Uterus (tissue), 4 donors: ENCODE results near the gene MAGI3. TPM values are rescaled to one million over a fixed set of nuclear protein-coding genes. Genes with fewer than 3 reads are reported as not detected.
"Not testable (repeated sequence)": the region's sequence is repeated elsewhere in the genome, so short reads cannot be mapped to it uniquely, and the experiment has no call there.

Source experiments
- DNase-seq, 2 donors: peaks; one replicate each; pipeline ENCODE4 v3.0.0-alpha.2; 2019 to 2020
- H3K27ac ChIP-seq, 2 donors: fragments of 200-600 bp; sonication (generic); 1 replicate in 1 of 2; 2 replicates in 1 of 2; pipeline ENCODE4 v1.5.1; 2016 to 2018
- H3K27me3 ChIP-seq, 2 donors: fragments of 200-600 bp; sonication (generic); one replicate each; pipeline ENCODE4 v1.5.1; 2018 to 2019; ENCODE audit warnings: control low read depth in 1 of 2
- H3K36me3 ChIP-seq, 2 donors: fragments of 200-600 bp; sonication (generic); one replicate each; pipeline ENCODE4 v1.5.1; 2019; ENCODE audit warnings: control low read depth in 1 of 2
- H3K4me1 ChIP-seq, 2 donors: fragments of 200-600 bp; sonication (generic); one replicate each; pipeline ENCODE4 v1.5.1; 2018 to 2019; ENCODE audit warnings: control low read depth in 1 of 2
- H3K4me3 ChIP-seq, 2 donors: fragments of 200-600 bp; sonication (generic); 1 replicate in 1 of 2; 2 replicates in 1 of 2; pipeline ENCODE4 v1.5.1; 2018 to 2019; ENCODE audit warnings: mild to moderate bottlenecking in 1 of 2
- H3K9me3 ChIP-seq, 2 donors: fragments of 200-600 bp; sonication (generic); one replicate each; pipeline ENCODE4 v1.5.1; 2019; ENCODE audit warnings: control low read depth in 1 of 2
- POLR2A ChIP-seq, 2 donors: fragments of 450-650 bp; IDR thresholded peaks; one replicate each; pipeline ENCODE4 v1.6.1; 2016; ENCODE audit warnings: antibody characterized with exemption in 2 of 2, mild to moderate bottlenecking in 1 of 2, moderate library complexity in 1 of 2
- intact Hi-C: fragments of 100-400 bp; cut with DNase I; formaldehyde crosslinking; loops from one replicate; pipeline ENCODE4 v1.15.1; 2023; ENCODE audit warnings: low total_unique reads
- total RNA-seq, 4 donors: library from RNA; depleted of rRNA in 3 of 4; stranded (reverse); fragments of >200 nt in 3 of 4; gene quantifications; one replicate each; pipeline versions ENCODE4 v1.1.0 to v1.2.4, GENCODE V29; 2014 to 2023
- TF ChIP-seq, protein P1 (sequence below), 4 experiments: fragments of 200-600 bp in 2 of 4; fragments of 450-650 bp in 2 of 4; sonication (generic) in 2 of 4; IDR thresholded peaks; one replicate each; pipeline ENCODE4 v1.5.1; 2016 to 2019; ENCODE audit warnings: antibody characterized with exemption in 4 of 4, mild to moderate bottlenecking in 2 of 4, moderate library complexity in 1 of 4
- donor health status: DM: yes; HTN: yes; CAD: no.

The MAGI3 gene
- total RNA-seq, 4 donors from 2014 or later: 12.4 to 37.5 (median 26.4) TPM

DNA sequence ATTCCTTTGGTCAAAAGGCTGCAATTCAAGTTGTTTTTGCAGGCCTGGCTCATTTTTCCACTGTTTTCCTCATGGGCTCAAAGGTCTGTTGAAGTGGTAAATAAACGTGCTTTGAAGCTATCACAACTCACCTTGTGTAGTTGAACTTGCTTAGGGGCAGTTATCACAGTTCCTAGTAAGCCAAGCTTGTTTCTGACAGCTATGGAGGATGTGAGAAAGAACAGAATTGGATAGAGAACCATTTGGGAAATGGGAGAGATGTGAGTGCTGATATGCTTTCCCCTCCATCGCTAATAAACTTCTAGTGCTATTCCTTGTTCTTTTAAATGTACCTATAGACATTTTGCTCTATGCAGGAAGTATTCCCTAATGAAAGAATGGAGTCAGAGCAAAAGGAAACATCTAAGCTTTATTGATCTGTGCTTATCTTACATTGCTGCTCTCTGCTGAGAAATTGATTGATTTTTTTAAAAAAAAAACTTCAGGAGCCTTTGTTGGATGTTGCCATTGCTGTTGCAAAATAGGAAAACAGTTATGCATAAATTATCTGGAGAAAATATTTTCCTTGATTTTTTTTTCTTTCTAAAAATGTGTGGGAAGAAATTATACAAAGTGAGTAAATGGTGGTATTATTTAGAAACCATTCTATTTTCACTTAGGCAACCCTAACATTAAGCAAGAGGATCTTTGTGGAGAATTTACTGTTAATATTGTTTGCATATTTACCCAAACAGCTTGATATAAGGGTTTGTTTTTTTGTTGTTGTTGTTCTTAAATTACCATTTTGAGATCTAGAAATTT is 118.2 kb downstream of the MAGI3 start:
- Histone ChIP-seq H3K4me3 (no peak overlapping the region), H3K9me3 (peaks cover 0 to 12% of the 10 kb centered on the region in 2 donors), H3K27me3 (no peaks in the 10 kb centered on the region), H3K36me3 (no peaks in the 10 kb centered on the region), H3K27ac (no peak overlapping the region), H3K4me1 (no peaks in the 10 kb centered on the region)
- TF ChIP-seq, protein P1, sequence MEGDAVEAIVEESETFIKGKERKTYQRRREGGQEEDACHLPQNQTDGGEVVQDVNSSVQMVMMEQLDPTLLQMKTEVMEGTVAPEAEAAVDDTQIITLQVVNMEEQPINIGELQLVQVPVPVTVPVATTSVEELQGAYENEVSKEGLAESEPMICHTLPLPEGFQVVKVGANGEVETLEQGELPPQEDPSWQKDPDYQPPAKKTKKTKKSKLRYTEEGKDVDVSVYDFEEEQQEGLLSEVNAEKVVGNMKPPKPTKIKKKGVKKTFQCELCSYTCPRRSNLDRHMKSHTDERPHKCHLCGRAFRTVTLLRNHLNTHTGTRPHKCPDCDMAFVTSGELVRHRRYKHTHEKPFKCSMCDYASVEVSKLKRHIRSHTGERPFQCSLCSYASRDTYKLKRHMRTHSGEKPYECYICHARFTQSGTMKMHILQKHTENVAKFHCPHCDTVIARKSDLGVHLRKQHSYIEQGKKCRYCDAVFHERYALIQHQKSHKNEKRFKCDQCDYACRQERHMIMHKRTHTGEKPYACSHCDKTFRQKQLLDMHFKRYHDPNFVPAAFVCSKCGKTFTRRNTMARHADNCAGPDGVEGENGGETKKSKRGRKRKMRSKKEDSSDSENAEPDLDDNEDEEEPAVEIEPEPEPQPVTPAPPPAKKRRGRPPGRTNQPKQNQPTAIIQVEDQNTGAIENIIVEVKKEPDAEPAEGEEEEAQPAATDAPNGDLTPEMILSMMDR (IDR thresholded peaks at IDR 0.05): no peak
- TF ChIP-seq POLR2A (IDR thresholded peaks at IDR 0.05): no peak
- DNase-seq: no peak
- intact Hi-C loops: no loop called here

DNA sequence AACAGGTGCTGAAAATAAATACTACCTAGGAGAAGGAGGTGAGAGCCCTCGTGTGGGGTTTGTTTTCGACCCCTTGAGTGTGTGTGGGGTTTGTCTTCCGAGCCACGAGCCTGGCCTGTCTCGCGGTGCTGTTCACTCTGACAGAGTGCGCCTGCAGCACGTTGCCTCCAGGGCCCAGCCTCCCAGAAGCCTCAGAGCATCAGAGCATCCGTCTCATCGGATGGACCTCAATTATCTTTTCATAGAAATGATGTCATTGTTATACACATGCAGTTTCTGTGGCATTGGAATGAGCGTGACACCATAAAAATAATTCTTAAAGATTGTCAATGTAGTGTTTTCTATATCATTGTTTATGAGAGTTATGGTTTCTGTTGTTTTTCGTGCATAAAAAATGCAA is 119.5 kb downstream of the MAGI3 start:
- H3K4me3 ChIP-seq, H3K4me1 ChIP-seq, intact Hi-C loops, H3K27me3 ChIP-seq, DNase-seq, H3K36me3 ChIP-seq, H3K27ac ChIP-seq: not testable (repeated sequence)
- peaks cover 0 to 12% of the 10 kb centered on the region in 2 donors for H3K9me3 ChIP-seq

DNA sequence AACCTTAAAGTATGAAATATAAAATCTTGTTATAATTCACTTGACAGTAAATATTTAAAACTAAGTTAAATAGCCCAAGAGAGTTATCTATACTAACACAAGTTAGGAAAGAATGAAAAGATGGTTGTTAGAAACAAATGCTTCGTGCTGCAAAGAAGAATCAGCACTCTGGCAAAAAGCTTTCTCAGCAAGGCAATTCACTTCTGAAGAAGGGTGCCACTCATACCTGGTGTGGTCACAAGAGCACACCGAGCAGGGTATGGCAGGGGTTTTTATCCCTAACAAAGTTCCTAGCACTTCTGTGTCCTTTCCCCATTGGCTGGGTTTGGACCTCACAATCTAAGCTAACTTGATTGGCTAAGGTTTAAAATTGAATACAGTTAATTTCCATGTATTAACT is 121.0 kb downstream of the MAGI3 start:
- no peak for DNase-seq
- intact Hi-C loops: no loop called here
- H3K27me3 ChIP-seq: no peaks in the 10 kb centered on the region
- peaks cover 0 to 12% of the 10 kb centered on the region in 2 donors for H3K9me3 ChIP-seq
- no peak overlapping the region for H3K4me3 ChIP-seq
- no peak overlapping the region for H3K27ac ChIP-seq
- no peaks in the 10 kb centered on the region for H3K36me3 ChIP-seq
- TF ChIP-seq, protein P1 (IDR thresholded peaks at IDR 0.05): no peak
- TF ChIP-seq POLR2A (IDR thresholded peaks at IDR 0.05): no peak
- no peaks in the 10 kb centered on the region for H3K4me1 ChIP-seq

DNA sequence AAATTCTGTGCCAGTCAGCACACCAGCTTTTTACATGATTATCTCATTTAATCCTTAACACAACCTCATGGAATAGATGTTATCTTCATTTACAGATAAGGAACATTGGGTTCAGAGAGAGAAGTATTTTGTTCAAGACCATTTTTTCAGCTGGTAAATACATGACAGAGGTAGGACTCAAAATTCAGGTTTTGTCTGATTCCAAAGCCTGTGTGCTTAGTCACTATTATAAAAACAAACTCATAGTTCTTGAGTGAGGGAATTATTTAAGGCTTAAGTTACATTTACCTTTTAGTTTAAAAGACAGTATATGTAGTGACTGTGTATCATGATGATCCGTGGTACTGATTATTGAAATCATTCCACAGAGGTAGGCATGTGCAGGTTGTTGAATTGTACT is 125.2 kb downstream of the MAGI3 start:
- no peak overlapping the region for H3K4me3 ChIP-seq
- H3K4me1 ChIP-seq: no peaks in the 10 kb centered on the region
- no peaks in the 10 kb centered on the region for H3K36me3 ChIP-seq
- H3K9me3 ChIP-seq: peaks cover 0 to 11% of the 10 kb centered on the region in 2 donors
- intact Hi-C loops: no loop called here
- DNase-seq: no peak
- no peak overlapping the region for H3K27ac ChIP-seq
- no peaks in the 10 kb centered on the region for H3K27me3 ChIP-seq
- no peak for TF ChIP-seq POLR2A (IDR thresholded peaks at IDR 0.05)
- TF ChIP-seq, protein P1 (IDR thresholded peaks at IDR 0.05): no peak

DNA sequence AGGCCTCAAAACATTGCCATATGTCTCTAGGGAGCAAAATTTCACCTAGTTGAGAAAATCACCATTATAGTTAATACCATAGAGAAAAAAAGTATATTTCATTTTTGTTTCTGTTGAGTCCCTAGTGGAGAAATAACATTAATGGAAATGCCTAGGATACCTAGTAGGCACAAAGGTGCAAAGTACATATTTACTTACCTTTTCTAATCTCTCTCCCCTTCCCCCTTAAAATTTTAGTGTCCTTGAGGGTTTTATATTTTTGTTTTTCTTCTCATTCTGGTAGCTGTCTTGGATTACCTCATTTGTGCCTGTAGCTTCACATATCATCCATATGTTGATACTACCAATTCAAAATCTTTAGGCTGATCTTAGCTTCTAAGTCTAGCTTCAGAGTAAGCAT is 127.0 kb downstream of the MAGI3 start:
- intact Hi-C loops: no loop called here
- Histone ChIP-seq H3K4me3 (no peak overlapping the region), H3K36me3 (no peaks in the 10 kb centered on the region)

More for the DNA sequence above, 127.0 kb downstream of the MAGI3 start:
- TF ChIP-seq, protein P1 (IDR thresholded peaks at IDR 0.05): no peak
- no peak for TF ChIP-seq POLR2A (IDR thresholded peaks at IDR 0.05)
- Histone ChIP-seq H3K9me3 (no peaks in the 10 kb centered on the region), H3K27me3 (no peaks in the 10 kb centered on the region), H3K4me1 (no peaks in the 10 kb centered on the region), H3K27ac (no peak overlapping the region)
- no peak for DNase-seq
